WI38 (cell line): ENCODE data around the gene PIK3C2G.

Source experiments
- H3K4me3 ChIP-seq: 2 replicates; pipeline ENCODE4 v1.5.1; 2011; ENCODE audit warnings: low read depth, mild to moderate bottlenecking, control low read depth, low read length
- TF ChIP-seq, protein P1 (sequence below): IDR thresholded peaks from 2 replicates; pipeline ENCODE4 v1.5.1; 2012; ENCODE audit warnings: low read depth, mild to moderate bottlenecking, control low read depth, low read length

Gene PIK3C2G

GRCh38 chr12:18457362-18457761 lies 196.0 kb downstream of the PIK3C2G start:
- H3K4me3 ChIP-seq = no peak overlapping the region
- TF ChIP-seq, protein P1, sequence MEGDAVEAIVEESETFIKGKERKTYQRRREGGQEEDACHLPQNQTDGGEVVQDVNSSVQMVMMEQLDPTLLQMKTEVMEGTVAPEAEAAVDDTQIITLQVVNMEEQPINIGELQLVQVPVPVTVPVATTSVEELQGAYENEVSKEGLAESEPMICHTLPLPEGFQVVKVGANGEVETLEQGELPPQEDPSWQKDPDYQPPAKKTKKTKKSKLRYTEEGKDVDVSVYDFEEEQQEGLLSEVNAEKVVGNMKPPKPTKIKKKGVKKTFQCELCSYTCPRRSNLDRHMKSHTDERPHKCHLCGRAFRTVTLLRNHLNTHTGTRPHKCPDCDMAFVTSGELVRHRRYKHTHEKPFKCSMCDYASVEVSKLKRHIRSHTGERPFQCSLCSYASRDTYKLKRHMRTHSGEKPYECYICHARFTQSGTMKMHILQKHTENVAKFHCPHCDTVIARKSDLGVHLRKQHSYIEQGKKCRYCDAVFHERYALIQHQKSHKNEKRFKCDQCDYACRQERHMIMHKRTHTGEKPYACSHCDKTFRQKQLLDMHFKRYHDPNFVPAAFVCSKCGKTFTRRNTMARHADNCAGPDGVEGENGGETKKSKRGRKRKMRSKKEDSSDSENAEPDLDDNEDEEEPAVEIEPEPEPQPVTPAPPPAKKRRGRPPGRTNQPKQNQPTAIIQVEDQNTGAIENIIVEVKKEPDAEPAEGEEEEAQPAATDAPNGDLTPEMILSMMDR = no peak

- TF ChIP-seq, protein P1 = no peak
- H3K4me3 ChIP-seq = no peak overlapping the region
Measured at GRCh38 chr12:18461758-18462157, 200.4 kb downstream of the PIK3C2G start.

GRCh38 chr12:18462442-18462841 lies 201.1 kb downstream of the PIK3C2G start:
- TF ChIP-seq, protein P1 = no peak
- H3K4me3 ChIP-seq = no peak overlapping the region

GRCh38 chr12:18467620-18468245 lies 206.4 kb downstream of the PIK3C2G start:
- TF ChIP-seq, protein P1 = no peak
- no peak overlapping the region for H3K4me3 ChIP-seq

DNA sequence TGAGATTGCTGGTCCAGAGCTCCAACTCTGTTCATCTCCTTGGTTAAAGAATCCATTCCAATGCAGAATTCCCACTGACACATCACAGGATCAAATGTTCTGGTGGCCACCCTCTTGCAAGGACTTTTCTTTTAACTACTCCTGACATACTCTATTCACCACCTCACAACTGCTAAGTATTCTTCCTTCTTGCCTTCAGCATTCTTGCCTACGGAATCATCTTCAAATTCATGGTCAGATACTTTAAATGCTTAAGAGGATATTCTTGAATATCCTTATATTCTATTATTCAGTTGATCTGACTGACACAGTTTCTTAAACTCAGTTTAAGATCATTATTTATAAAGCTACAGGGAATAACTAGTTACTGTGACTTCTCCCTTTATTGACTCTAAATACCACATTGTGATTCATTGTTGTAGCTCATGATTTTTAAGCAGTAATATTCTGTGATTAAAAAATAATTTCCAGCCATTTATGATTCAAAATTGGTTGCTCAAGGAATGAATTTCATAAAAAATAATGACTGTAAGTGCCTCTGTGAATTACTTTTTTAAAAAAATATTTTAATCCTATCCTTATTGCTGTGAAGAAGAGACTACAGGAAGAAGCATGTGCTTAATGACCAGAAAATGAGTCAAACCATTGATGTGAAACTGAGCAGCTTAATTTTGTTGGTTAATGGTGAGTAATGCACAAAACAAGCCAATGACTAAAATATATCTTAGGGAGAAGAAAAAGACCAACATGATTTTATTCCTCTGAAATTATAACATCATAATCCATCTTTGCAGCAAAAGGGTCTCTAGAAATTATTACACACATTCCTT lies 207.1 kb downstream of the PIK3C2G start:
- TF ChIP-seq, protein P1 = no peak
- no peak overlapping the region for H3K4me3 ChIP-seq

- TF ChIP-seq, protein P1 = no peak
Measured at GRCh38 chr12:18470251-18470650, 208.9 kb downstream of the PIK3C2G start.

DNA sequence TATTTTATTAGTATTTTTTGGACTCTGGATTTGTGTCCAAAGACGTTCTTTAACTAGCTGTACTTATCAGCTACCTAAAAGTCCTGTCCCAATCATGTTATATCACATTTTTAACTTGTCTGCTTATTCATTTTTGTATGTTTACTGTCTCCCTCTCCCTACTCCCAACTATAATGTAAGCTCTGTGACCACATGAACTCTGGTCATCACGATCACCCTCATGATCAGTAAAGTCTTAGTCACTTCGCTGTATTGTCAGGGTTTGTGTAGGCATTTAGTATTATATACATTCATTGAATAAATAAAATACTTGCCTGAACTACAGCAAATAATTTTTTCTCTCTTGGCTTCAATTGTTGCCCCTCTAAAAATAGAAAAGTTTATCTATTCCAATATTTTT lies 211.0 kb downstream of the PIK3C2G start:
- TF ChIP-seq, protein P1 = no peak
- no peak overlapping the region for H3K4me3 ChIP-seq

More at GRCh38 chr12:18470251-18470650, 208.9 kb downstream of the PIK3C2G start:
- H3K4me3 ChIP-seq = no peak overlapping the region
